GM23248 (cell line): ENCODE measurements around the gene PTRH1.

ENCODE experiments used
- EZH2 ChIP-seq: fragments of 200-600 bp; sonication (generic); IDR thresholded peaks from 2 replicates; pipeline ENCODE4 v1.6.1; 2018; ENCODE audit warnings: antibody characterized with exemption, mild to moderate bottlenecking; ENCODE audit not compliant: insufficient read depth, poor library complexity, severe bottlenecking
- EZH2phosphoT487 ChIP-seq: fragments of 200-600 bp; sonication (generic); IDR thresholded peaks from 2 replicates; pipeline ENCODE4 v1.6.1; 2018; ENCODE audit warnings: antibody characterized with exemption, moderate library complexity, mild to moderate bottlenecking, low read depth; ENCODE audit not compliant: insufficient read depth

GRCh38 chr9:127735530-127736185, 20.2 kb upstream of the PTRH1 start:
- no peak for TF ChIP-seq EZH2
- no peak for TF ChIP-seq EZH2phosphoT487
